ENCODE results near the gene CELF1.

CELF1 gene

GRCh38 chr11:47507563-47508239 is 45.2 kb downstream of the CELF1 start:
- DNase-seq: no peak

GRCh38 chr11:47506795-47507562 is 46.0 kb downstream of the CELF1 start:
- DNase-seq: no peak

GRCh38 chr11:47506373-47506772 is 46.6 kb downstream of the CELF1 start:
- DNase-seq: no peak

- no peak for DNase-seq
These were observed 48.0 kb downstream of the CELF1 start for GRCh38 chr11:47504910-47505309.

- no peak for DNase-seq
These were observed 49.7 kb downstream of the CELF1 start for GRCh38 chr11:47503227-47503626.

- DNase-seq: no peak
These were observed 50.2 kb downstream of the CELF1 start for GRCh38 chr11:47502767-47503166.

- DNase-seq: no peak
These were observed 51.8 kb downstream of the CELF1 start for GRCh38 chr11:47501101-47501500.

GRCh38 chr11:47500121-47500520 is 52.8 kb downstream of the CELF1 start:
- no peak for DNase-seq

GRCh38 chr11:47499614-47500013 is 53.3 kb downstream of the CELF1 start:
- DNase-seq: no peak

- no peak for DNase-seq
These were observed 53.8 kb downstream of the CELF1 start for GRCh38 chr11:47499161-47499560.

GRCh38 chr11:47498584-47499152 is 54.3 kb downstream of the CELF1 start:
- DNase-seq: no peak

- no peak for DNase-seq
These were observed 54.8 kb downstream of the CELF1 start for GRCh38 chr11:47498149-47498548.

GRCh38 chr11:47496808-47497207 is 56.1 kb downstream of the CELF1 start:
- DNase-seq: no peak

- no peak for DNase-seq
These were observed 57.1 kb downstream of the CELF1 start for GRCh38 chr11:47495856-47496217.

GRCh38 chr11:47495011-47495855 is 57.7 kb downstream of the CELF1 start:
- no peak for DNase-seq

- no peak for DNase-seq
These were observed 63.6 kb downstream of the CELF1 start for GRCh38 chr11:47489395-47489755.

- DNase-seq: no peak
These were observed 64.1 kb downstream of the CELF1 start for GRCh38 chr11:47488674-47489394.

GRCh38 chr11:47488111-47488510 is 64.8 kb downstream of the CELF1 start:
- no peak for DNase-seq

GRCh38 chr11:47487421-47487820 is 65.5 kb downstream of the CELF1 start:
- no peak for DNase-seq

GRCh38 chr11:47485107-47485506 is 67.8 kb downstream of the CELF1 start:
- no peak for DNase-seq

- no peak for DNase-seq
These were observed 69.5 kb downstream of the CELF1 start for GRCh38 chr11:47483457-47483856.

- DNase-seq: no peak
These were observed 72.2 kb downstream of the CELF1 start for GRCh38 chr11:47480762-47481161.
